Stimulated activated CD8-positive, alpha-beta memory T cell treated with anti-CD3 and anti-CD28 coated beads, Interleukin-7, amount 100 ng/mL, for 48 hours (primary cell): ENCODE measurements around the gene TFEB.

Experiments
- DNase-seq, 2 donors: peaks; one replicate each; pipeline ENCODE4 v3.0.0-alpha.2; 2020; ENCODE audit warnings: low read depth in 1 of 2; ENCODE audit errors: extremely low read depth in 1 of 2

TFEB gene

DNA sequence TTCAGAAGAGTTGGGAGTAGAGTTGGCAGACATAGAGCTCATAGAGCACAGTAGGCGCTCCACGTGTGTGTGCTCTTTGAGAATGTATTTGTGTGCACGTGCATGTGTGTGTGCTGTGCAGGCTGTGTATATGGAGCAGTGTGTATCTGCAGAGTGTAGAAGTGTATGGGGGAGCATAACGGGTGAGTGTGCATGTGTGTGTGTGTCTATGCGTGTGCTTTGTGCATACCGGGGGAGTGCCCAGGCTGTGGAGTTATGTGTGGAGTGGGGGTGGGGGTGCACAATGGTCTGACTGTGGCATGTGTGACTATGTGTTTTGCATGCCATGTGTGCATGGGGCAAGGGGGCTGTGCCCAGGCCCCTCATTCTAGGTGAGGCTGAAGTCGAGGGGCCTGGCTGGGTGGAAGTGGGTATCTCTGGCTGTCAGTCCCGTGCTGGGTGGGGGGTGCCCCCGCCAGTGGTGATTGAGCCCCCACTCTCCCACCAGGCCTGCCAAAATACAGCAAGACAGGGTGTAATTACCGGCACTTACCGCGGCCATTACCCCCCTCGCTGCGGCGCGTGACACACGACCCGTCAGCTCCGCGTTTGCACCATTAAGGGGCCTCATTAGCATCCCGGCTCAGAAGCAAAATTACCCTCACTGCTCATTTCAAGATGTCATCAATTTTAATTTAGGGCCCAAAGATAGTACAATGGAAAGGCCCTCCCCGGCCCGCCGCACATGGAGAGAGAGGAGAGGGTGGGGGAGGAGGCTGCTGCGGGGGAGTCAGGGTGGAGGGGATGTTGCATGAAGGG is 58.1 kb downstream of the TFEB start:
- no peak for DNase-seq

DNA sequence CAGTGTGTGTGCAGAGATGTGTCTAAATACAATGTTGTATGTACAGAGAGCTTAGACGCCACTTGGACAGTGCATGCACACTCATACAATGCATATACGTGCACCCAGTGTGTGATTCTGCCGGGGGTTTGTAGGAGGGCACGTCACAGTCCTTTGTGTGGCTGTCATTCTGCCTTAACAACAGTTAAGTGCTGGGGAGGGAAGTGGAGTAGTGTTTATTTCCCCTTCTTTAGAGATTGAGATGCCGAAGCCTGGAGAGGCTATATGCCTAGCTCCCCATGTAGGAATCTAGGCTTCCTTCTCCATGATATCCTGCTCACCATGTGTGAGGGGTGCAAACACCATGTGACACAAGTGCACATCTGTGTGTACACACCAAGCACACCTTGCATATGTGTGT is 59.0 kb downstream of the TFEB start:
- no peak for DNase-seq

DNA sequence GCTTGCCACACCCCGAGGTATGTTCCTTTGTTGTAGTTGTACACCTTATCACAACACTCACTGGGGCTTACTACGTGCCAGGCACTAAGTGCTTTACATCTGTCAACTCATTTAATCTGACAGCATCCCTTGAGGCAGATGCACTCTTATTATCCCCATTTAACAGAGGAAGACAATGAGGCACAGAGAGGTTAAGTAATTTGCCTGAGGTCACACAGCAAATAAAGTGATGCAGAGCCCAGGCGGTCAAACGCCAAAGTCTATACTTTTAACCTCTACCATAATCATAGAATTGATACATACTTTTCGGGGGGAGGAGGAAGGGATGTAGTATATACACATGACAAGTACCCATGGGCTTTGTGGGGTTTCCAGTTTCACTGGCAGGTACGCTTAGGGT is 59.4 kb downstream of the TFEB start:
- no peak for DNase-seq

DNA sequence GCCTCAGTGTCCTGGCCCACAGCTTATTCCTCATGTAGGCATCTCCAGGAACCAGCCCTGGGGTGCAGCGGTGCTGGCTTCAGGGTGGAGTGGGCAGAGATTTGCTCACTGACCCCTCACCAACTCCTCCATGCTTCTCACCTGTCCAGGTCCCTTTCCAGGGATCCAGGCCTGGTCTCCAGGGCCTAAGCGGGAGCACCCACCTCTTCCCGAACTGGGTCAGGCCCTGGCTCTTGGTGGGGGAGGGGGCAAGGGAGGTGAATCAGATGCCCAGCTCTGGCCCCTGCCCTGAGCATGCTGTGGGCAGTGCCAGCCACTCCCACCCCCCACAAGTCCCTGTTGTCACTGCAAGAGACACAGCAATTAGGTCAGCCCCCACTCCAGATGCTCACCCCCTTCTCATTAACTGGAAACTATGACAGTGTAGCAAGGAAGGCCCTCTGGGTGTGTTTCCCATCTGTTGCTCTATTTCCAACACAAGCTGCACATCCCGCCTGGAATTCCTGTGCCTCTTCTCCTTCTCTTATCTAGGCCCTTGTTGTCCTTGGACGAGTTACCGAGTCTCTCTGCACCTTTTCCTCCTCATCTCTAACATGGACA is 60.1 kb downstream of the TFEB start:
- no peak for DNase-seq

DNA sequence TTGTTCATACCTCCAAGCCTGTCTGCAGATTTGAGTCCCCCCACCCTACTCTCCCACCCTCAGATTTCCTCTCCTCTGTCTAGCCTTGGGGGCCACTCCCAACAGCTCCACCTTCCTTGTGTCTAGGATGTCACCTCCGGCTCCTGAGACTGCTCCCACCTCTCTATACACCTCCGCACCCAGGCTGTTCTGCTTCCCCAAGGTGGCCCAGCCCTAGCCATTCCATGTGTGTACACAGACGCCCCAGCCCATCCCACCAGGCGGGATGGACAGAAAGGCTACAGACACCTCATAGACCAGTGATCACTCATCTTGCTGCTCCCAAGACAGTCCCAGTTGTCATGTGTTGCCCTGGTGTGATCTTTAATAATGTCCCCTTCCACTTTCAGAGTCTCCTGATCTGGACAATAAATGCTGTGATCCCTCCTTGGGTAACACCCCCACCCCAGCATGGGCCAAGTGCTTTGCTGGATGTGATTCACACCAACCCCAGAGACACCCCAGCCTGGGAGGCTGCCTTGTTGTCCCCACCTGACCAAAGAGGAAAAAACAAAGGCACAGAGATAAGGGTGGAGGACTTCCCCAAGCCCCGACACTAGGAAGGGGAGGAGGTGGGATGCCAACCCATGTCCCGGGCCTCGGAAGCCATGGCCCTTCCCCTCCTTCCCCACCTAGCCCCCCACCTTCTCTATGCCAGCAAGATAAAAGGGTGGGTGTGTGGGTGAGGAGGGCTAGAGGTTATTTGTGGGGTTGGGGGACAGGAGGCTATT is 61.0 kb downstream of the TFEB start:
- DNase-seq, result no peak

DNA sequence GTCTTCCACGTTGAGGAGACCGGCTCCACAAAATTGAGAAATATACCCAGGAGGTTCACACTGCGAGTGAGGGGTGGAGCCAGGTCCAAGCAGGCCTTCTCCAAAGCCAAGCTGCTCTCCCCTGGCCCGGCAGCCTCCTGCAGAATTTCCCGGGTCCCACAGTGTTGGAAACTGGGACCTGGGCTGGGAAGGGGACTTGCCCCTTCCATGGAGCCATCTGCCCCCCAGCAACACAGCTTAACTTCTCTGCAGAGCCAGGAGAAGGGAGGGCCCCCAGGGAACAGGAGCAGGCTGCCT is 61.8 kb downstream of the TFEB start:
- DNase-seq, result no peak

DNA sequence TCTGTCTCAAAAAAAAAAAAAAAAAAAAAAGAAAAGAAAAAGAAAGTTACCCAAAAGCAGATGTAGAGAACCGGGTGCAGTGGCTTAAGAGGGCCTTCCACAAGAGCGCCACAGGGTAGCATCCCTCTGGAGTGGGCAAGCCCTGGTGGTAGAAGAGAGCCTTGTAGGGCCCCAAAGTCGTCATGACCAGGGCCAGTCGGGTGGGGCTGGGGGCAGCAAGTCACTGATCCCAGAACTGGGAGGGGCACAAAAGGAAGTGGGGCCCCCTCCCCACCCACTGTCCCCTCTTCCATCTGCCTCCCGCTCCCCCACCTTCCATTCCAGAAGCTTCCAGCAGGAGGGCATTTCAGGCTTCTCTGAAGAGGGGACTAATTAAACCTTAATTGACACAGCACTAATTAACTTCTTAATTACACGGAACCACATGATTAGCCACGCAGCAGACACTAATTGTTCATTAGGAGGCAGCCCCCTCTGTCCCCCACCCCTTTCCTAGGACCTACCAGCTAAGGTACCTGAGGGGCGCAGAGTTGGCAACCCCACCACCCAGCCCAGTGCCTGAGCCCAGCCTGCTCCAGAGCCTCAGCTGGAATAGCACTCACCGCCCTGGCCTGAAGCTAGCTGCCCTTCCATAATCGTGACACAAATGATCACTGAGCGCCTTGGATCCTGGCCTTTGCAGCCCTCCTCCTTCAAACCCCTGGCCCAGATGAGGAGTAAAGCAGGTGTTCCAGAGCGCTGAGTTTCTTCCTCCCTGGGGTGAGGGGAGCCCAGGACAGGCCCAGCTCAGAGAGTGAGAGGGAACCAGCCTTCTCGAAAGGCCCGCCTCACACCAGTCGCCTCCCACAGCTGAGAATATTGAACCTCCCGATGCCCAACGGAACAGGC is 62.3 kb downstream of the TFEB start:
- DNase-seq, result no peak

DNA sequence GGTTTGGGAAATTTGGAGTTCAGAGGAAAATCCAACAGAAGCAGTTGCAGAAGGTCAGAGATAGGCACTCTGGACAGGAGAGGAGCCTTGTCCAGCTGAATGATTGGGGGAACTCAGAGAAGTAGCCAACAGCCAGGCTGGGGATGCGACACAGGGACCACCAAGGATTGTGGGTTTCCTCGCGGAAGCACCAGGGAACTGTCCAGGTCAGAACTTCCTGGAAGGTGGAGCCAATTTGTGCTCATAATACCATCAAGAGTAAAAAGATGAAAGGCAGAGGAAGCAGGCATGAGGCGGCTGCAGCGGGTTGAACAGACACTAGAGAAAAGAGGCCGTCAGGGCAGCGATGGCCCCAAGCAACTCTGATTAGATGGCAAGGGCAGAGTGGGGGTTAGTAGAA is 63.4 kb downstream of the TFEB start:
- DNase-seq, result no peak

DNA sequence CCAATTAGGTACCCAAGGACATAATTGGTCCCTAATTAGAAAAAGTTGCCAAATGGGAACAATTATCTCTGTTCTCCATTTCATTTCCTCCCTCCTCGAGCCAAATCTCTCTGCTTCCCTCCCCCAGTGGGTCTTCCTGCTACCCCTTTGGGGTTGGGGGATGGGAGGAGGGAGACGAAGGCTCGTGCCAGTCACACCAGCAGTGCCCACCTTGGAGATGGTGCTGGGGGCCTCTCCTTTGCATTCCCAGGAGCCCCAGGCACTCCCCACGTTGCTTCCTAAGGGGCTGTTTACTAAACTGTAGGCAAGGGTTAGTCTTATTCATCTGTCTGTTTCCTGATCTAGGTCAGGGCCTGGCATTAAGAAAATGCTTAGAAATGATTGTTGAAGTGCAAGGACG is 64.0 kb downstream of the TFEB start:
- no peak for DNase-seq

DNA sequence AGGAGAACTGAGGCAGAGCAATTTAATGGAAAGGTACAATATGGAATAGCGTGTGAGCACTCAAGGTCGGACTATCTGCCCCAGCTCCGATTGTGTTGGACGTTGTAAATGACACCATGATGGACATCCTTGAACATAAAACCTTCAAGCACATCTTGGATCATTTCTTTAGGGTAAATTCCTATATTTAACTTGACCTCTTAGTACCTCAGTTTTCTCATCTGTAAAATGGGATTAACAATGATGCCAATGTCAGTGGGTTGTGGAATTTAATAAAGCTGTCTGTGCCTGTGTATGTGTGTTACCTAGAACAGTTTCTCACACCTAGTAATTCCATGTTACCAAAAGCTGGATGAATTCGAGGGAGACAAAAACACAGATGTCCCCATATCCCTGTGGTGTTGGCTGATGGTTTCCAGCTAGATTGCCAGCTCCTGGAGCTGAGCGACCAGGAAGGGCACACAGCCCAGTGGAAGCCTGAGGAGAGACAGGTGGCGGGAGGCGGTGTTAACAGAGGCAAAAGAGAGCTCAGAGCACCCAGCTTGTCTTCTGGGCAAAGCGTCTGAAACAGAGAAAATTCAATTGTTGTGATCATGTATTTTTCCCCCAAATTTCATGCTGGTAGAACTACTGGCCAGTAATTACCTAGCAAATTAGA is 64.6 kb downstream of the TFEB start:
- DNase-seq, result no peak

DNA sequence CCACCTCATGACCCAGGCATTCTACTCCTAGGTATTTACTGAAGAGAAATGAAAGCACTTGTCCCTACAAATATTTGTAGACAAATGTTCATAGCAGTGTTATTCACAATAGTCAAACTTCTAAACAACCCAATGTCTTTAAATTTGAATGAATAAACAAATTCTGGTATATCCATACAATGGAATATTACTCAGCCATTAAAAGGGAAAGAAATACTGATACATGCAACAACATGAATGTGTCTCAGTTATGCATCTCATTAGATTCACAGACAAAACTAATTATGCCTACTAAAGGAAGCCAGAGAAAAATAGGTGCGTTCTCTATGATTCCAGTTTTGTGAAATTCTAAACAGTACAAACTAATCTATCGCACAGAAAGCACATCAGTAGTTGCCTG is 66.4 kb downstream of the TFEB start:
- DNase-seq, result no peak

DNA sequence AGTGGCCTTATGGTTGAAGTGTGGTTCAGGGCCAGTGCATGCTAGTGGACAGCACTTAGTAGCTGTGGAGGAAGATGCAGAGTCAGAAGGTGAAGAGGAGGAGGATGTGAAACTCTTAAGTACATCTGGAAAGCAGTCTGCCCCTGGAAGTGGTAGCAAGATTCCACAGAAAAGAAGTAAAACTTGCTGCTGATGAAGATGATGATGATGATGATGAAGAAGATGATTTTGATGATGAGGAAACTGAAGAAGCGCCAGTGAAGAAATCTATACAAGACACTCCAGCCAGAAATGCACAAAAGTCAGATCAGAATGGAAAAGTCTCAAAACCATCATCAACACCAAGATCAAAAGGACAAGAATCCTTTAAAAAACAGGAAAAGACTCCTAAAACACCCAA is 68.2 kb downstream of the TFEB start:
- DNase-seq, result no peak

DNA sequence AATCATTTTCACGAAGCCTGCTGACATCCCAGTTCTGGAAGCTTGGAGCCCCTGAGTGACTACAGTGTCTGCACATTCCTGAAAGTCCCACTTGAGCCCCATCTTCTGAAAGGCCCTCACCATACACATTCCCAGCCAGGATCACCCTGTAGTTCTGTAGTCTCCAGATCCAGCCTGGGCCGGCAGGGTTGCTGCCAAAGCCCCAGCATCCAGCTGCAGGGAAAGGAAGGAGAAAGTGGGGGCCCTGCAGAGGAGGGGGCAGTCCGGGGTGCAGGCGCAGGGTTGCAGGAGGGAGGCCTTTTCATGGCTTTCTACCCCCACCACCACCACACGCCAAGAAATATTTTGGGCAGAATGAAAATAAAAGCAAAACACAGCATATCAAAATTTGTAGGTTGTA is 71.1 kb downstream of the TFEB start:
- no peak for DNase-seq

DNA sequence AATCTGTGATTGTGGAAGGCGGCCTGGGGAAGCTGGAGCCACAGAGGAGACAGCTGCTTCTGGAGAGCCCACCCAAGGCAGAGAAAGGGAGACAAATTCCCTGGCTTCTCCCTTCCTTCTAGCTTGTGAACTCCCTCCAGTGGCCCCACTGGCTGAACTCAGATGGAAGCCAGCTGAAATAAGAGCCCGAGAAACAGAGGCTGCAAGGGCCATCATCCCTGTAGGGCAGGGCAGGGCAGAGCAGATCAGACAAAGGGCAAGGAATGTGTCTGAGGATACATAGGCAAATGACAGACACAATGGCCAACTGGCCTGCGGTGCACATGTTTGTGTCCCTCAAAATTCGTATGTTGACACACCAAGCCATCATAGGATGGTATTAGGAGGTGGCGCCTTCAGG is 71.8 kb downstream of the TFEB start:
- DNase-seq, result no peak

DNA sequence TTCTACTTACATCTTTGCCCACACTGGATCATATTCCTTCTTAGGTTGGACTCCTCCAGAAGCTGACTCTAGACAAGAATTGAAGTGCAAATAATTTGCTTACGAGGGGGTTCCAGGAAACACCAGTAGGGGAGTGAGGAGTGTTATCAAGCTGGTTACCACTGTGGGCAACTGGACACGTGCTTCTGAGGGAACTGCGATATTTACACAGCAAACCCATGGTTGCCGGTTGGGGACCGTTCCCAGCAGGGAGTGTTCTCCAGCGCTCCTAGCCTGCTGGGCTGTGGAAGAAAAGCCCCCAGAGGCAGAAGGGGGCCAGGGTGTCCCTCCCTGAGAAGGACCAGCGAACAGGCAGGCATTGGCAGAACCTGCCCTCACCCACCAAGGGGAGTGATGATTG is 75.5 kb downstream of the TFEB start:
- no peak for DNase-seq

DNA sequence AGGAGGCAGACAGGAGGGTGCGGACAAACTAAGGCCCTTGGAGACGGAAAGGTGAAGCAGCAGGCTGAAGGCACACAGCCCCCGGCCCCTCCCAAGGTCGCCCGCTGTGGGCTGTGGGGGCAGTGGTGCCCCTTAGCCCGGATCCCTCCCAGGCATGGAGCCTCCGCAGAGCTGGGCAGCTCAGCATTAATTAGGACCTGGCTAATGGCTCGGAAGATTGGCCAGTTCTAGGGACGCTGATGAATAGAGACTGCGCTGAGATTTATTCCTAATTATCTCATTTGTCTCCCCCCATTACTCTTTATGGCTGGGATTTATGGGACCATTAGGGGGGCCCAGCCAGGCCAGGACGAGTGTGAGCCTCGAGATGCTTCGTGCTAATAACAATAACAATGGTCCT is 76.8 kb downstream of the TFEB start:
- no peak for DNase-seq

DNA sequence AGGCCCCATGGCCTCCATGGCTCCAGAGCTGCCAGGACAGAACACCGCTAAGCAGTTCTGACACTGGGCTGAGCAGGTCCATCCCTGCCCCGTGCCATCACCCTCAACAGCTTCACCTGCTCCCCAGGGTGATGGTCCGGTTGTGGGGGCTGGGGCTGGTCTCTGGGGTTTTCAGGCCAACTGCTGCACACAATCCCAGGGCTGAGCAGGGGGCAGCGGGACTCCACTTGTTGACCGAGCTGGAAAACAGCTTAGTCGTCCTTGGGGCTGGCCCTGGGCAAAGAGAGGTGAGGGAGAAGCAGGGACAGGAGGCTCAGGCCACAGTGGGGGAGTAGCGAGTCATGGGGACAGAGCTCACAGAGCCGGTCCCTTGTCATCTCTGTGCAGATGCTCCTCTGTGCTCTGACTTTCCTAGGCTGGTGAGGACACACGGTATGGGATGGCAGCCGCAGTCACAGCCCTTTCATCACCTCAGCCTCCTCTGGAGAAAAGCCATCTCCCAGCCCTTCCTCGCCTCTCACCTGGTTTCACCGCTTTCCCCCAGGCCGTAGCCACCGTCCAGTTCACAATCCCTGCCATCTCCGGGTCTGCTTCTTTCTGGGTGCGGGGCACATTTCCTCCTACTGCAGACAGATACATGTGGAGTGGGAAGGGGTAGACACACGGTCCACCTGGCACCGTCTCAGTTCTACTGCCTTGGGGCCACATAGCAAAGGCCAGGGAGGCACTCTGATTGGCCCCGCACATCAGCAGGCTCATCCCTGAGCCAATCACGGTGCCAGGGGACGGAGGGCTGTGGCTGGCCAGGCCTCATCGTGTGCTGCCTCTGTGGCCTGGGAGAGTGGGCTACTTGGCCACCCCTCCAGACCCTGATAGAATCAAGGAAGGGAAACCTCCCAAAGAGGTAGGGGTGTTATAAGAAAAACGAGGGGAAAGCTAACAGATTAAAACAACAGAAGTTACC is 78.0 kb downstream of the TFEB start:
- no peak for DNase-seq

DNA sequence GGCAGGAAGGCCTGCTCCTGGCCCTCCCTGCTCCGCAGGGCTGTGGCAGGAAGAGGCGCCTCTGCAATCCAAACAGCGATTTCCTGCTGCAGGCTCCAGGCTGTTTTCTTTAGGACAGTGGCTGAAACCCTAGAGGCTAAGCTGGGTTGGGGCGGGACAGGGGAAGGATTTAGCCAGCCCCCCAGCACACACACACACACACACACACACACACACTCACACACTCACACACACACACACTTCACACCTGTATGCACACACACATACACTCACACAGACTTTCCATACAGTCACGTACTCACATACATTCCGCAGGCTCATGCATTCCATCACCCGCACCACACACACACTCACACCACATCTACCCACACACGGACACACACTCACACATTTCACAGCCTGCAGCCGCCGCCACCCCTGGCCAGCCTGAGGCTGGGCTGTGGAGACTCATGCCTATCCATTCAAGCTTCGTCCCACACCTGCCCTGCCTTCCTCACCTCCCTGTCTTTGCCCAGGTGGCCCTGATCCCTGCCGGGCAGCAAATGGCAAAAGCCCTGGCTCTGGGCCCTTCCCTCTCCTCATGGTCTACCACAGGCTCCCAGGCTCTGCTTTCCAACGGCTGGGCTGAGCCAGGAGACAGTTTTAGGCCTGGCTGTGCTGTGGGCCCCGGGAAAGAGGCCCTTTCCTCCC is 79.3 kb downstream of the TFEB start:
- DNase-seq, result no peak

DNA sequence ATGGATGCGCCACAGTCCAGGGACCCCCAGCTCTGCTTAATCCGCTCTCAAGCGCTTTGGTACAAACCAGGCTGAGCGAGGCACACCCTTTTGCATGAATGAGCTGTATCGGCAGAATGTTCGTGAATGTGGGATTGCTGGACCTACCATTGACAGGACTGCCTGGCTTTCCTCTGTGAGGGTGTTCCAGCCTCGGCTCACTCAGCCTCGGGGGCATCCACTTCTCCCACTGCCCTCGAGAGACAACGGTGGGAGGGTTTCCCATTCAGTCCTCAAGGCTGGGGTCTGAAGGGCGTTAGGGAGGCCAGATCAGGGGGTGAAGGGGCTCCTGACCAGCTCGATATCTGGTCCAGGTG is 79.8 kb downstream of the TFEB start:
- no peak for DNase-seq
